K562 (cell line): ENCODE measurements around the gene SEMA3C. TPM values are rescaled to one million over a fixed set of nuclear protein-coding genes. Genes with fewer than 3 reads are reported as not detected.

Source experiments
- ATAC-seq: fragments of 200-7000 bp; cut with Tn5 transposase; 3 replicates; pipeline ENCODE4 v1.9.1; 2020; ENCODE audit warnings: moderate library complexity
- BruUV-seq: library from RNA; stranded (reverse); fragments of 400-500 nt; replicated peaks from 2 replicates; lab custom pipeline; 2021; lab: Mats Ljungman, UMichigan
- CTCF ChIA-PET: fragments of 300-600 bp; formaldehyde crosslinking; extraction: SDS; loops from one replicate; lab custom pipeline; 2021; ENCODE audit warnings: low intra/inter-chr PET ratio; lab: Yijun Ruan, JAX
- POLR2A ChIA-PET: fragments of 300-600, 350-650 bp; sonication (Branson Sonifier 250); formaldehyde crosslinking; extraction: SDS; loops from one replicate; lab custom pipeline; 2021; ENCODE audit warnings: antibody characterized with exemption, inconsistent platforms; lab: Yijun Ruan, JAX
- DNase-seq, 4 experiments: peaks; one replicate each; pipeline versions ENCODE4 v3.0.0 to v3.0.0-alpha.2; 2011 to 2018; ENCODE audit warnings: low spot score in 3 of 4, mixed read lengths in 3 of 4; ENCODE audit errors: extremely low read depth in 1 of 4
- FAIRE-seq: peaks from 2 replicates; lab custom pipeline; 2011; peaks lifted over from hg19 to GRCh38; lab: Jason Lieb, UNC
- H2AFZ ChIP-seq: 2 replicates; pipeline ENCODE4 v1.6.0; 2011; ENCODE audit warnings: low read depth, low read length, control low read depth, inconsistent platforms
- H3K27ac ChIP-seq: fragments of 200-600 bp; 3 replicates; pipeline ENCODE4 v1.8.0; 2011; ENCODE audit warnings: low read depth, mild to moderate bottlenecking, control low read depth, inconsistent platforms, low read length, moderate library complexity, mixed read lengths; ENCODE audit errors: extremely low read depth
- H3K27me3 ChIP-seq, 2 experiments: fragments of 300-600 bp in 1 of 2; 2 replicates in 1 of 2; 3 replicates in 1 of 2; pipeline versions ENCODE4 v1.6.0 to v1.8.0; 2011; ENCODE audit warnings: inconsistent platforms in 2 of 2, low read length in 2 of 2, mild to moderate bottlenecking in 1 of 2, mixed read lengths in 1 of 2, moderate library complexity in 1 of 2; ENCODE audit not compliant: control insufficient read depth in 2 of 2, insufficient read depth in 2 of 2
- H3K36me3 ChIP-seq: fragments of 300-600 bp; 3 replicates; pipeline ENCODE4 v1.8.0; 2011; ENCODE audit warnings: mild to moderate bottlenecking, low read length, inconsistent platforms; ENCODE audit not compliant: control insufficient read depth, insufficient read depth
- H3K4me1 ChIP-seq, 2 experiments: fragments of 200-600 bp in 1 of 2; replicated peaks in 1 of 2; 2 replicates in 1 of 2; 3 replicates in 1 of 2; pipeline versions ENCODE4 v1.5.1 to v1.8.0; 2011; ENCODE audit warnings: inconsistent platforms in 2 of 2, low read length in 2 of 2, mild to moderate bottlenecking in 1 of 2, mixed read lengths in 1 of 2, moderate library complexity in 1 of 2; ENCODE audit not compliant: control insufficient read depth in 2 of 2, insufficient read depth in 2 of 2
- H3K4me2 ChIP-seq: 2 replicates; pipeline ENCODE4 v1.6.1; 2011; ENCODE audit warnings: low read length, control low read depth, inconsistent platforms, mixed read lengths; ENCODE audit not compliant: insufficient read depth
- H3K4me3 ChIP-seq: fragments of 200-600 bp; sonication (generic), shearing (Covaris generic); 2 replicates; pipeline ENCODE4 v1.5.1; 2016; ENCODE audit warnings: control low read depth, inconsistent platforms
- H3K79me2 ChIP-seq: fragments of 200-600 bp; 3 replicates; pipeline ENCODE4 v1.8.0; 2011; ENCODE audit warnings: low read length, inconsistent platforms; ENCODE audit not compliant: control insufficient read depth, insufficient read depth
- H3K9ac ChIP-seq, 2 experiments: 2 replicates each; pipeline versions ENCODE4 v1.6.0 to v1.6.1; 2011; ENCODE audit warnings: low read depth in 2 of 2, low read length in 2 of 2, control low read depth in 1 of 2, inconsistent platforms in 1 of 2, mild to moderate bottlenecking in 1 of 2, mixed read lengths in 1 of 2; ENCODE audit not compliant: insufficient read depth in 1 of 2
- H3K9me1 ChIP-seq: one replicate; pipeline ENCODE4 v1.6.0; 2011; ENCODE audit warnings: inconsistent platforms, mild to moderate bottlenecking, low read length, moderate library complexity; ENCODE audit not compliant: control insufficient read depth, insufficient read depth
- H3K9me3 ChIP-seq: replicated peaks from 2 replicates; pipeline ENCODE4 v1.5.1; 2011; ENCODE audit warnings: low read depth, low read length, inconsistent platforms; ENCODE audit not compliant: control insufficient read depth, insufficient read depth
- H4K20me1 ChIP-seq: replicated peaks from 2 replicates; pipeline ENCODE4 v1.6.1; 2011; ENCODE audit warnings: low read length, inconsistent platforms, mixed read lengths; ENCODE audit not compliant: control insufficient read depth, insufficient read depth
- BMI1 ChIP-seq: fragments of 150-350 bp; IDR thresholded peaks from 2 replicates; pipeline ENCODE4 v1.6.1; 2014; ENCODE audit warnings: low read length
- ELF4 ChIP-seq: fragments of 450-650 bp; formaldehyde crosslinking; IDR thresholded peaks from 2 replicates; pipeline ENCODE4 v1.4.0; 2022; ENCODE audit warnings: missing genetic modification characterization
- TAF15 ChIP-seq: fragments of 200-400 bp; formaldehyde crosslinking; IDR thresholded peaks from 2 replicates; pipeline ENCODE4 v1.6.1; 2017; ENCODE audit warnings: mild to moderate bottlenecking, low read depth, low read length, moderate library complexity
- WGBS: fragments of 100-300 bp; shearing (Covaris generic); methylation state at CpG from one replicate; pipeline ENCODE4 v1.1.6; 2016; ENCODE audit warnings: low coverage, mixed read lengths; ENCODE audit not compliant: insufficient coverage; ENCODE audit errors: missing lambda C conversion rate; 5-methylcytosine and 5-hydroxymethylcytosine counted together
- in situ Hi-C: fragments of 300-500 bp; cut with MboI; formaldehyde crosslinking; loops from 4 replicates; pipeline ENCODE4 v1.15.0; 2018; ENCODE audit warnings: inconsistent platforms, mixed read lengths
- intact Hi-C: fragments of 100-400 bp; cut with micrococcal nuclease; formaldehyde crosslinking; loops from 2 replicates; pipeline ENCODE4 v1.14.2; 2022
- polyA plus RNA-seq, 8 experiments: library from polyadenylated mRNA; depleted of rRNA in 4 of 8; stranded (reverse) in 5 of 8; unstranded in 3 of 8; fragments of >200 nt; fragmentation: Nextera tagmentation in 2 of 8; fragmentation: Illumina TruSeq in 1 of 8; extraction: Ambion mirVana in 2 of 8; extraction: Trizol in 1 of 8; gene quantifications; 2 replicates each; pipeline versions ENCODE4 v1.2.1 to v1.2.3, GENCODE V29; 2011 to 2014; ENCODE audit warnings: inconsistent platforms in 1 of 8, missing spikeins in 1 of 8
- total RNA-seq, 7 experiments: library from RNA; depleted of rRNA in 6 of 7; stranded (reverse); fragments of >200 nt in 6 of 7; fragmentation: Illumina TruSeq in 2 of 7; extraction: Trizol in 2 of 7; gene quantifications; 2 replicates each; pipeline versions ENCODE4 v1.2.1 to v1.2.3, GENCODE V29; 2011 to 2021; ENCODE audit warnings: low replicate concordance in 1 of 7
- TF ChIP-seq, protein P1 (sequence below): fragments of 450-650 bp; IDR thresholded peaks from 2 replicates; pipeline ENCODE4 v1.6.1; 2016; ENCODE audit warnings: borderline replicate concordance

The SEMA3C gene
- total and polyA plus RNA-seq, 9 of the 15 experiments (the other 6 are each of a cell fraction or from before 2014, with no cell fraction given), result 0.04 to 0.36 (median 0.12) TPM; not detected in 3

DNA sequence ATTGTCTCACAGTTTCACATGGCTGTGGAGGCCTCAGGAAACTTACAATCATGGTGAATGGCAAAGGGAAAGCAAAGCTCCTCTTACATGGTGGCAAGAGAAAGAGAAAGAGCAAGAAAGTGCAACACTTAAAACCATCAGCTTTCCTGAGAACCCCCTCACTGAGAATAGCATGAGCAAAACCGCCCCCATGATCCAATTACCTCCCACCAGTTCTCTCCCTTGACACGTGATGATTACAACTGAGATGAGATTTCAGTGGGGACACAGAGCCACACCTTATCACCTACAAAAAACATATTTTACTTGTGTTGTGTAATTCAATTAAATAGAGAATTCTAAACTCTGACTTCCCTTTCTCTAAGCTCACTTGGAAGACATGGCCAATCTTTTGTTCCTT lies 80.2 kb downstream of the SEMA3C start:
- H2AFZ ChIP-seq, result no peak overlapping the region
- H4K20me1 ChIP-seq, result no peaks in the 10 kb centered on the region
- ChIA-PET CTCF (no interaction called here), POLR2A (interaction anchor here (0.7 kb wide), 1 partner anchor 23 kb away, joined by 4 read pairs; no protein-coding TSS in a partner anchor)
- no peaks in the 10 kb centered on the region for H3K4me1 ChIP-seq
- no peaks in the 10 kb centered on the region for H3K36me3 ChIP-seq
- H3K4me2 ChIP-seq, result no peak overlapping the region
- 3% methylated on average over 2 of the region's 2 CpGs for WGBS
- no peaks in the 10 kb centered on the region for H3K27me3 ChIP-seq
- no peak for FAIRE-seq
- no peak overlapping the region for H3K27ac ChIP-seq
- no peak for ATAC-seq
- H3K9me3 ChIP-seq, result no peaks in the 10 kb centered on the region
- TF ChIP-seq BMI1, result no peak
- no peak overlapping the region for H3K9ac ChIP-seq
- H3K9me1 ChIP-seq, result no peaks in the 10 kb centered on the region
- no peak overlapping the region for H3K4me3 ChIP-seq
- H3K79me2 ChIP-seq, result no peaks in the 10 kb centered on the region
- no TSS peak for BruUV-seq
- no peak for DNase-seq
- in situ Hi-C loops, result no loop called here
- intact Hi-C loops, result no loop called here

DNA sequence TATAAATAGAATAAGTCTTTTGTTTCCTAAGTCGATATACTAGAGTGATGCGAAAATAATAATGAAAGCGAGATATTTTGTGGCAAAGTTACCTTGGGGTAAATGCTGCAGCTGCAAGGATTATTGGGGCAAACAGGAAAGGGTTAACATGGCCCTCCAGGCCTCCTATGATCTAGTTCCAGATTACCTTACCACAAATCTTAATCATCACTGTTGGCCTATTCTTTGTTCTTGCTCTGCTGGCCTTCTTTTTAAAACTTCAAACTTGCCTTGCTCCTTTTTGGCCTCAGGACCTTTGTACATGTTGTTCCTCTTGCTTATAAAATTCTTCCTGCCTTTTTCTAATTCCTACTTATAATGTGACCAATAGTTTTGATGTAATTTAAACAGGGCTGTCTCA lies 81.5 kb downstream of the SEMA3C start:
- no TSS peak for BruUV-seq
- no peak for FAIRE-seq
- H3K4me2 ChIP-seq, result no peak overlapping the region

More for the DNA sequence above, 81.5 kb downstream of the SEMA3C start:
- in situ Hi-C loops (no loop called here), intact Hi-C loops (no loop called here)
- Histone ChIP-seq H3K4me1 (no peaks in the 10 kb centered on the region), H4K20me1 (no peaks in the 10 kb centered on the region), H3K27ac (no peak overlapping the region), H3K9ac (no peak overlapping the region), H3K4me3 (no peak overlapping the region), H3K9me1 (no peaks in the 10 kb centered on the region), H3K27me3 (no peaks in the 10 kb centered on the region), H3K36me3 (no peaks in the 10 kb centered on the region), H3K9me3 (no peaks in the 10 kb centered on the region), H3K79me2 (no peaks in the 10 kb centered on the region)
- POLR2A ChIA-PET, result no interaction called here
- whole genome bisulfite sequencing, result 0% methylated on average over 3 of the region's 3 CpGs
- DNase-seq, result no peak
- ATAC-seq, result no peak
- no peak for TF ChIP-seq ELF4 (CRISPR knock-in tag)
- no peak for TF ChIP-seq TAF15
- TF ChIP-seq, protein P1, sequence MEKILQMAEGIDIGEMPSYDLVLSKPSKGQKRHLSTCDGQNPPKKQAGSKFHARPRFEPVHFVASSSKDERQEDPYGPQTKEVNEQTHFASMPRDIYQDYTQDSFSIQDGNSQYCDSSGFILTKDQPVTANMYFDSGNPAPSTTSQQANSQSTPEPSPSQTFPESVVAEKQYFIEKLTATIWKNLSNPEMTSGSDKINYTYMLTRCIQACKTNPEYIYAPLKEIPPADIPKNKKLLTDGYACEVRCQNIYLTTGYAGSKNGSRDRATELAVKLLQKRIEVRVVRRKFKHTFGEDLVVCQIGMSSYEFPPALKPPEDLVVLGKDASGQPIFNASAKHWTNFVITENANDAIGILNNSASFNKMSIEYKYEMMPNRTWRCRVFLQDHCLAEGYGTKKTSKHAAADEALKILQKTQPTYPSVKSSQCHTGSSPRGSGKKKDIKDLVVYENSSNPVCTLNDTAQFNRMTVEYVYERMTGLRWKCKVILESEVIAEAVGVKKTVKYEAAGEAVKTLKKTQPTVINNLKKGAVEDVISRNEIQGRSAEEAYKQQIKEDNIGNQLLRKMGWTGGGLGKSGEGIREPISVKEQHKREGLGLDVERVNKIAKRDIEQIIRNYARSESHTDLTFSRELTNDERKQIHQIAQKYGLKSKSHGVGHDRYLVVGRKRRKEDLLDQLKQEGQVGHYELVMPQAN, result no peak
- TF ChIP-seq, all 486 proteins: peak for 0
- no peak overlapping the region for H2AFZ ChIP-seq
- CTCF ChIA-PET, result no interaction called here
